Chondrocyte (in vitro differentiated cells): ENCODE data around the gene DYRK3. TPM values are rescaled to one million over a fixed set of nuclear protein-coding genes. Genes with fewer than 3 reads are reported as not detected.

Experiments used
- DNase-seq: peaks from one replicate; pipeline ENCODE4 v3.0.0; 2021; ENCODE audit warnings: mixed read lengths, low spot score
- H3K27ac Mint-ChIP-seq: one replicate; pipeline ENCODE4 v1.8.0; 2021; ENCODE audit warnings: mild to moderate bottlenecking, moderate library complexity, mixed read lengths; ENCODE audit not compliant: unreplicated experiment
- H3K27me3 Mint-ChIP-seq: 2 replicates; pipeline ENCODE4 v1.8.0; 2021; ENCODE audit warnings: low read depth, mixed read lengths
- H3K36me3 Mint-ChIP-seq: 2 replicates; pipeline ENCODE4 v1.8.0; 2021; ENCODE audit warnings: low read depth, mixed read lengths
- H3K4me1 Mint-ChIP-seq: 2 replicates; pipeline ENCODE4 v1.8.0; 2021; ENCODE audit warnings: low read depth, mild to moderate bottlenecking, mixed read lengths
- H3K4me3 Mint-ChIP-seq: one replicate; pipeline ENCODE4 v1.8.0; 2021; ENCODE audit warnings: mild to moderate bottlenecking, moderate library complexity, mixed read lengths; ENCODE audit not compliant: unreplicated experiment
- H3K9me3 Mint-ChIP-seq: 2 replicates; pipeline ENCODE4 v1.8.0; 2021; ENCODE audit warnings: low read depth, mixed read lengths
- CTCF ChIP-seq: fragments of 200-600 bp; sonication (generic); IDR thresholded peaks from 2 replicates; pipeline ENCODE4 v1.5.0; 2021; ENCODE audit warnings: antibody characterized with exemption, mild to moderate bottlenecking, moderate library complexity
- total RNA-seq: library from RNA; stranded (reverse); gene quantifications from 3 replicates; pipeline ENCODE4 v1.2.1, GENCODE V29; 2021

The DYRK3 gene
- total RNA-seq, 1 donor from 2014 or later, result 6.6 TPM

GRCh38 chr1:206651958-206652890 is 16.9 kb downstream of the DYRK3 start:
- no peaks in the 10 kb centered on the region for H3K9me3 Mint-ChIP-seq

GRCh38 chr1:206653715-206654459 is 18.6 kb downstream of the DYRK3 start:
- H3K27me3 Mint-ChIP-seq, result peaks cover 15% of the 10 kb centered on the region
- no peak overlapping the region for H3K27ac Mint-ChIP-seq
- H3K4me1 Mint-ChIP-seq, result peaks cover 28% of the 10 kb centered on the region
- H3K36me3 Mint-ChIP-seq, result peaks cover 2% of the 10 kb centered on the region
- no peaks in the 10 kb centered on the region for H3K9me3 Mint-ChIP-seq
- no peak overlapping the region for H3K4me3 Mint-ChIP-seq
- no peak for DNase-seq
- no peak for TF ChIP-seq CTCF

More at GRCh38 chr1:206651958-206652890, 16.9 kb downstream of the DYRK3 start:
- Mint-ChIP-seq H3K4me1 (peaks cover 28% of the 10 kb centered on the region), H3K4me3 (no peak overlapping the region), H3K27ac (no peak overlapping the region), H3K27me3 (peaks cover 3% of the 10 kb centered on the region), H3K36me3 (peaks cover 11% of the 10 kb centered on the region)
- TF ChIP-seq CTCF, result no peak
- no peak for DNase-seq

GRCh38 chr1:206654828-206655227 is 19.5 kb downstream of the DYRK3 start:
- Mint-ChIP-seq H3K36me3 (no peaks in the 10 kb centered on the region), H3K4me3 (no peak overlapping the region), H3K27me3 (peaks cover 15% of the 10 kb centered on the region), H3K4me1 (peaks cover 28% of the 10 kb centered on the region), H3K27ac (no peak overlapping the region), H3K9me3 (no peaks in the 10 kb centered on the region)
- no peak for TF ChIP-seq CTCF
- DNase-seq, result no peak

GRCh38 chr1:206655471-206655882 is 20.1 kb downstream of the DYRK3 start:
- TF ChIP-seq CTCF, result no peak
- Mint-ChIP-seq H3K27me3 (peaks cover 15% of the 10 kb centered on the region), H3K4me3 (no peak overlapping the region), H3K9me3 (no peaks in the 10 kb centered on the region), H3K36me3 (no peaks in the 10 kb centered on the region), H3K4me1 (peaks cover 28% of the 10 kb centered on the region), H3K27ac (no peak overlapping the region)
- no peak for DNase-seq

- no peaks in the 10 kb centered on the region for H3K9me3 Mint-ChIP-seq
- peaks cover 20% of the 10 kb centered on the region for H3K27me3 Mint-ChIP-seq
- H3K27ac Mint-ChIP-seq, result no peak overlapping the region
- DNase-seq, result no peak
- H3K36me3 Mint-ChIP-seq, result no peaks in the 10 kb centered on the region
- H3K4me3 Mint-ChIP-seq, result no peak overlapping the region
- TF ChIP-seq CTCF, result no peak
- peaks cover 28% of the 10 kb centered on the region for H3K4me1 Mint-ChIP-seq
These were observed 21.6 kb downstream of the DYRK3 start for GRCh38 chr1:206656936-206657335.
